H1 (cell line): ENCODE data around the gene POLN. TPM values are rescaled to one million over a fixed set of nuclear protein-coding genes. Genes with fewer than 3 reads are reported as not detected.

Experiments
- CTCF ChIA-PET: fragments of 300-600 bp; sonication (Branson Sonifier 250); formaldehyde crosslinking; loops from one replicate; lab custom pipeline; 2021; ENCODE audit not compliant: partially characterized antibody; lab: Charles Lee
- POLR2A ChIA-PET: fragments of 300-600 bp; sonication (Branson Sonifier 250); formaldehyde crosslinking; loops from one replicate; lab custom pipeline; 2021; ENCODE audit warnings: inconsistent platforms; ENCODE audit not compliant: partially characterized antibody; lab: Charles Lee
- DNase-seq, 2 experiments: peaks; one replicate each; pipeline versions ENCODE4 v3.0.0 to v3.0.0-alpha.2; 2010 to 2022; ENCODE audit warnings: low spot score in 2 of 2, low read depth in 1 of 2, mixed read lengths in 1 of 2
- FAIRE-seq: peaks from 2 replicates; lab custom pipeline; 2011; peaks lifted over from hg19 to GRCh38; lab: Jason Lieb, UNC
- H2AFZ ChIP-seq: 2 replicates; pipeline ENCODE4 v1.8.1; 2012; ENCODE audit warnings: low read length, inconsistent platforms
- H2AK5ac ChIP-seq: 2 replicates; pipeline ENCODE4 v1.6.1; 2013; ENCODE audit warnings: low read depth, low read length
- H2BK120ac ChIP-seq: replicated peaks from 2 replicates; pipeline ENCODE3; 2013; ENCODE audit warnings: low read depth, low read length, inconsistent platforms
- H2BK12ac ChIP-seq: 2 replicates; pipeline ENCODE4 v1.6.1; 2013; ENCODE audit warnings: low read depth, low read length
- H2BK15ac ChIP-seq: 2 replicates; pipeline ENCODE4 v1.6.1; 2013; ENCODE audit warnings: low read length
- H2BK20ac ChIP-seq: 2 replicates; pipeline ENCODE4 v1.6.1; 2013; ENCODE audit warnings: low read length
- H2BK5ac ChIP-seq: 2 replicates; pipeline ENCODE4 v1.6.1; 2013; ENCODE audit warnings: low read depth, low read length
- H3K14ac ChIP-seq: 2 replicates; pipeline ENCODE4 v1.6.1; 2013; ENCODE audit warnings: inconsistent platforms; ENCODE audit not compliant: insufficient read length
- H3K18ac ChIP-seq: 2 replicates; pipeline ENCODE4 v1.6.1; 2013; ENCODE audit warnings: low read length; ENCODE audit errors: extremely low read depth
- H3K23ac ChIP-seq: 2 replicates; pipeline ENCODE4 v1.6.1; 2013; ENCODE audit warnings: inconsistent platforms; ENCODE audit not compliant: insufficient read length
- H3K23me2 ChIP-seq: 2 replicates; pipeline ENCODE4 v1.6.1; 2013; ENCODE audit warnings: low read depth, low read length
- H3K27ac ChIP-seq: 2 replicates; pipeline ENCODE4 v1.6.1; 2011; ENCODE audit warnings: low read depth, low read length, inconsistent platforms
- H3K27me3 ChIP-seq, 4 experiments: replicated peaks in 1 of 4; 1 replicate in 1 of 4; 2 replicates in 3 of 4; pipeline versions ENCODE4 v1.6.1 to v1.8.1; 2011 to 2013; ENCODE audit warnings: low read length in 3 of 4, mild to moderate bottlenecking in 3 of 4, inconsistent platforms in 2 of 4, mixed read lengths in 2 of 4, moderate library complexity in 1 of 4; ENCODE audit not compliant: control insufficient read depth in 3 of 4, insufficient read depth in 3 of 4; ENCODE audit errors: extremely low read depth in 1 of 4
- H3K36me3 ChIP-seq, 4 experiments: 2 replicates each; pipeline versions ENCODE4 v1.6.1 to v1.8.1; 2011 to 2013; ENCODE audit warnings: mild to moderate bottlenecking in 4 of 4, low read length in 3 of 4, moderate library complexity in 2 of 4, control low read depth in 1 of 4, inconsistent platforms in 1 of 4; ENCODE audit not compliant: insufficient read depth in 4 of 4, control insufficient read depth in 2 of 4
- H3K4ac ChIP-seq: replicated peaks from 2 replicates; pipeline ENCODE3; 2013; ENCODE audit warnings: low read length, low read depth, mixed read lengths, inconsistent platforms; ENCODE audit not compliant: insufficient read length
- H3K4me1 ChIP-seq, 4 experiments: replicated peaks in 1 of 4; 1 replicate in 1 of 4; 2 replicates in 3 of 4; pipeline versions ENCODE4 v1.6.1 to v1.8.1; 2011 to 2013; ENCODE audit warnings: low read length in 3 of 4, inconsistent platforms in 2 of 4, mixed read lengths in 1 of 4; ENCODE audit not compliant: insufficient read depth in 4 of 4, control insufficient read depth in 3 of 4
- H3K4me2 ChIP-seq, 2 experiments: 2 replicates each; pipeline versions ENCODE4 v1.6.1 to v1.8.1; 2011 to 2013; ENCODE audit warnings: low read depth in 2 of 2, low read length in 2 of 2, control low read depth in 1 of 2, inconsistent platforms in 1 of 2, mild to moderate bottlenecking in 1 of 2; ENCODE audit not compliant: insufficient read depth in 1 of 2
- H3K4me3 ChIP-seq, 4 experiments: fragments of 200-600, 300-600 bp in 1 of 4; sonication (generic), shearing (Covaris generic), sonication (Bioruptor Twin) in 1 of 4; 2 replicates each; pipeline versions ENCODE4 v1.5.1 to v1.8.1; 2011 to 2016; ENCODE audit warnings: low read length in 4 of 4, low read depth in 3 of 4, control low read depth in 2 of 4, inconsistent platforms in 2 of 4, mild to moderate bottlenecking in 2 of 4, mixed read lengths in 1 of 4, moderate library complexity in 1 of 4; ENCODE audit not compliant: insufficient read depth in 2 of 4; ENCODE audit errors: extremely low read depth in 1 of 4
- H3K56ac ChIP-seq: replicated peaks from 2 replicates; pipeline ENCODE3; 2013; ENCODE audit warnings: low read depth, mild to moderate bottlenecking, mixed read lengths, low read length, inconsistent platforms; ENCODE audit not compliant: insufficient read length
- H3K79me1 ChIP-seq: 2 replicates; pipeline ENCODE4 v1.6.1; 2013; ENCODE audit warnings: low read depth, low read length, control low read depth
- H3K79me2 ChIP-seq, 2 experiments: 2 replicates each; pipeline versions ENCODE4 v1.6.1 to v1.8.1; 2012 to 2013; ENCODE audit warnings: low read length in 2 of 2, mild to moderate bottlenecking in 2 of 2, inconsistent platforms in 1 of 2; ENCODE audit not compliant: insufficient read depth in 2 of 2, control insufficient read depth in 1 of 2
- H3K9ac ChIP-seq, 4 experiments: replicated peaks in 1 of 4; 1 replicate in 1 of 4; 2 replicates in 3 of 4; pipeline versions ENCODE4 v1.6.1 to v1.8.1; 2011 to 2013; ENCODE audit warnings: low read depth in 3 of 4, low read length in 3 of 4, control low read depth in 2 of 4, mild to moderate bottlenecking in 2 of 4, moderate library complexity in 2 of 4, inconsistent platforms in 1 of 4; ENCODE audit errors: extremely low read depth in 1 of 4
- H3K9me3 ChIP-seq, 2 experiments: 2 replicates each; pipeline versions ENCODE4 v1.6.1 to v1.8.1; 2012 to 2013; ENCODE audit warnings: mild to moderate bottlenecking in 2 of 2, moderate library complexity in 2 of 2, control low read depth in 1 of 2, inconsistent platforms in 1 of 2, low read depth in 1 of 2, low read length in 1 of 2, mixed read lengths in 1 of 2; ENCODE audit not compliant: insufficient read depth in 2 of 2
- H4K20me1 ChIP-seq, 2 experiments: replicated peaks in 1 of 2; 2 replicates each; pipeline versions ENCODE3 to v1.8.1; 2011 to 2013; ENCODE audit warnings: inconsistent platforms in 2 of 2, low read length in 2 of 2, mild to moderate bottlenecking in 1 of 2; ENCODE audit not compliant: insufficient read depth in 2 of 2, control insufficient read depth in 1 of 2
- H4K5ac ChIP-seq: 2 replicates; pipeline ENCODE4 v1.6.1; 2013; ENCODE audit warnings: low read length, low read depth, mixed read lengths, inconsistent platforms; ENCODE audit not compliant: insufficient read length
- H4K8ac ChIP-seq: 2 replicates; pipeline ENCODE4 v1.8.0; 2013; ENCODE audit warnings: mild to moderate bottlenecking, moderate library complexity, low read length, inconsistent platforms; ENCODE audit not compliant: insufficient read depth; ENCODE audit errors: extremely low read depth
- H4K91ac ChIP-seq: replicated peaks from 2 replicates; pipeline ENCODE3; 2013; ENCODE audit warnings: low read length, mixed read lengths, inconsistent platforms; ENCODE audit not compliant: insufficient read length
- ATF2 ChIP-seq: IDR thresholded peaks from 2 replicates; pipeline ENCODE4 v1.6.1; 2012; ENCODE audit warnings: low read length, inconsistent platforms
- CBX8 ChIP-seq: fragments of 300-800, 300-1000 bp; sonication (generic); IDR thresholded peaks from 2 replicates; pipeline ENCODE4 v1.7.1; 2016; ENCODE audit warnings: low read depth, low read length, borderline replicate concordance
- HDAC2 ChIP-seq, 2 experiments: fragments of 300-600 bp in 1 of 2; sonication (generic) in 1 of 2; IDR thresholded peaks; 2 replicates each; pipeline ENCODE4 v1.6.1; 2011 to 2012; ENCODE audit warnings: low read depth in 2 of 2, low read length in 2 of 2, mild to moderate bottlenecking in 2 of 2, moderate library complexity in 2 of 2, borderline replicate concordance in 1 of 2, inconsistent platforms in 1 of 2
- RFX5 ChIP-seq: IDR thresholded peaks from 2 replicates; pipeline ENCODE4 v1.6.1; 2011; ENCODE audit warnings: low read depth, low read length, improper control_type of control experiment, borderline replicate concordance
- SP2 ChIP-seq: IDR thresholded peaks from 2 replicates; pipeline ENCODE4 v1.6.1; 2012; ENCODE audit warnings: mild to moderate bottlenecking, low read length, inconsistent platforms
- TAF1 ChIP-seq: IDR thresholded peaks from 2 replicates; pipeline ENCODE4 v1.6.1; 2011; ENCODE audit warnings: mild to moderate bottlenecking, low read depth, low read length
- TAF7 ChIP-seq: optimal IDR thresholded peaks from 2 replicates; pipeline ENCODE3; 2011; ENCODE audit warnings: low read depth, mild to moderate bottlenecking, inconsistent platforms, low read length, moderate library complexity, borderline replicate concordance
- USF2 ChIP-seq: IDR thresholded peaks from 2 replicates; pipeline ENCODE4 v1.6.1; 2011; ENCODE audit warnings: low read length, improper control_type of control experiment
- ZNF274 ChIP-seq: IDR thresholded peaks from 2 replicates; pipeline ENCODE4 v1.7.0; 2012; ENCODE audit warnings: low read length, borderline replicate concordance; ENCODE audit errors: extremely low read depth
- WGBS, 2 experiments: shearing (Covaris generic) in 1 of 2; methylation state at CpG; one replicate each; pipeline versions ENCODE4 v1.1.6 to v1.1.7; 2013 to 2015; ENCODE audit warnings: low lambda C conversion rate in 2 of 2, mixed read lengths in 2 of 2, inconsistent platforms in 1 of 2, low coverage in 1 of 2, missing lambda C conversion rate in 1 of 2; ENCODE audit not compliant: insufficient replicate concordance in 2 of 2, insufficient coverage in 1 of 2, insufficient read length in 1 of 2; ENCODE audit errors: extremely low coverage in 1 of 2, missing lambda C conversion rate in 1 of 2; 5-methylcytosine and 5-hydroxymethylcytosine counted together
- polyA plus RNA-seq, 7 experiments: library from polyadenylated mRNA; depleted of rRNA in 3 of 7; stranded (reverse) in 5 of 7; unstranded in 2 of 7; fragments of >200 nt in 5 of 7; fragments of 200-250 nt in 2 of 7; gene quantifications; 1 replicate in 5 of 7; 2 replicates in 1 of 7; 4 replicates in 1 of 7; pipeline versions ENCODE4 v1.2.1 to v1.2.3, GENCODE V29; 2011 to 2013; ENCODE audit warnings: missing spikeins in 2 of 7, mixed read lengths in 2 of 7
- total RNA-seq: library from RNA; stranded (reverse); fragmentation: NEBNext Ultra II Directional; extraction: Animal tissue kit (Norgen Biotek cat#: 25700); gene quantifications from 2 replicates; pipeline ENCODE4 v1.2.1, GENCODE V29; 2021

The POLN gene
- total and polyA plus RNA-seq, 2 of the 8 experiments (the other 6 are each of a cell fraction or from before 2014, with no cell fraction given), result 0.98 to 1.5 TPM

- Histone ChIP-seq H4K5ac (no peak overlapping the region), H2BK15ac (no peak overlapping the region), H3K36me3 (peaks cover 0 to 4% (median 0%) of the 10 kb centered on the region in 4 experiments; a peak in 1 of 8 replicates), H2BK5ac (no peak overlapping the region), H3K23me2 (peaks cover 13% of the 10 kb centered on the region; the same call in 1 of the 2 replicates), H2BK12ac (no peak overlapping the region), H3K79me1 (no peaks in the 10 kb centered on the region), H2BK120ac (no peak overlapping the region), H4K91ac (no peak overlapping the region), H3K56ac (no peak overlapping the region), H3K4ac (no peak overlapping the region), H3K27me3 (peaks cover 14 to 31% (median 21%) of the 10 kb centered on the region in 4 experiments), H3K4me1 (peaks cover 0 to 3% (median 3%) of the 10 kb centered on the region in 4 experiments; a peak in 5 of 7 replicates), H3K18ac (no peak overlapping the region), H3K27ac (no peak overlapping the region), H3K9me3 (no peaks in the 10 kb centered on the region), H4K20me1 (peaks cover 5 to 16% of the 10 kb centered on the region in 2 experiments), H3K4me2 (no peak overlapping the region), H2AK5ac (no peak overlapping the region), H3K9ac (no peak overlapping the region), H3K23ac (no peak overlapping the region), H3K79me2 (no peaks in the 10 kb centered on the region), H3K14ac (no peak overlapping the region), H2AFZ (no peak overlapping the region), H3K4me3 (no peak overlapping the region), H2BK20ac (no peak overlapping the region), H4K8ac (no peak overlapping the region)
- ChIA-PET POLR2A (interaction anchor here (0.8 to 1.1 kb wide), 2 partner anchors 51 to 285 kb away, joined by 3 read pairs; no protein-coding TSS in a partner anchor), CTCF (interaction anchor here (0.6 to 1.6 kb wide), 10 partner anchors 8 to 150 kb away, joined by 3 to 4 read pairs (median 3); no protein-coding TSS in a partner anchor)
- 89% methylated on average over 15 of the region's 16 CpGs; no CpG with 5 or more reads in 1 of the 2 experiments for WGBS, 2 experiments
- FAIRE-seq, result no peak
- no peak for DNase-seq
- TF ChIP-seq HDAC2 (IDR thresholded peaks at IDR 0.05; ENCODE audit: borderline replicate concordance in 1 of 2, low read depth in 2 of 2, low read length in 2 of 2) (no peak), ATF2 (no peak), CBX8 (no peak), ZNF274 (no peak), RFX5 (no peak), USF2 (no peak), SP2 (no peak), TAF1 (no peak), TAF7 (no peak)
Observed at GRCh38 chr4:2062808-2063524, 179.0 kb downstream of the POLN start.
